HepG2 (cell line): ENCODE measurements around the gene METTL22. TPM values are rescaled to one million over a fixed set of nuclear protein-coding genes. Genes with fewer than 3 reads are reported as not detected.
A peak's percentile ranks its signal among the peaks of the same experiment; 100 is the strongest.

ENCODE experiments used
- CC2D1A ChIP-seq: sonication (generic); formaldehyde crosslinking; IDR thresholded peaks from 2 replicates; pipeline ENCODE4 v1.8.1; 2023; ENCODE audit warnings: mild to moderate bottlenecking, missing genetic modification reagents
- GABPA ChIP-seq, 2 experiments: IDR thresholded peaks; 2 replicates each; pipeline ENCODE4 v1.6.1; 2011 to 2016; ENCODE audit warnings: low read depth in 2 of 2, low read length in 1 of 2, missing biosample characterization in 1 of 2, missing genetic modification characterization in 1 of 2
- GTF2F1 ChIP-seq: fragments of 150-350 bp; IDR thresholded peaks from 2 replicates; pipeline ENCODE4 v1.6.1; 2014; ENCODE audit warnings: low read length
- HNRNPLL ChIP-seq: fragments of 200-400 bp; formaldehyde crosslinking; IDR thresholded peaks from 2 replicates; pipeline ENCODE4 v1.6.1; 2017; ENCODE audit warnings: mild to moderate bottlenecking, low read depth, low read length; ENCODE audit not compliant: poor library complexity, severe bottlenecking
- IRF9 ChIP-seq: sonication (generic); formaldehyde crosslinking; IDR thresholded peaks from 2 replicates; pipeline ENCODE4 v1.8.0; 2022; ENCODE audit warnings: missing genetic modification reagents, mild to moderate bottlenecking, borderline replicate concordance
- ISL2 ChIP-seq: sonication (generic); formaldehyde crosslinking; IDR thresholded peaks from 2 replicates; pipeline ENCODE4 v1.5.0; 2020; ENCODE audit warnings: missing genetic modification reagents
- MED8 ChIP-seq: sonication (generic); formaldehyde crosslinking; IDR thresholded peaks from 2 replicates; pipeline ENCODE4 v1.8.1; 2023; ENCODE audit warnings: mild to moderate bottlenecking, missing genetic modification reagents; ENCODE audit not compliant: insufficient replicate concordance
- NFE2L2 ChIP-seq: fragments of 150-350 bp; IDR thresholded peaks from 2 replicates; pipeline ENCODE4 v1.6.1; 2014; ENCODE audit warnings: low read length
- RAD51 ChIP-seq: fragments of 450-650 bp; IDR thresholded peaks from 2 replicates; pipeline ENCODE4 v1.6.1; 2016; ENCODE audit warnings: borderline replicate concordance
- RBM39 ChIP-seq: fragments of 200-400 bp; formaldehyde crosslinking; IDR thresholded peaks from one replicate; pipeline ENCODE4 v1.6.1; 2018; ENCODE audit warnings: antibody characterized with exemption, mild to moderate bottlenecking, low read depth, low read length; ENCODE audit not compliant: poor library complexity, severe bottlenecking
- SKI ChIP-seq: fragments of 450-650 bp; IDR thresholded peaks from one replicate; pipeline ENCODE4 v1.6.1; 2018; ENCODE audit warnings: mild to moderate bottlenecking; ENCODE audit not compliant: partially characterized antibody
- SNAI1 ChIP-seq: sonication (generic); formaldehyde crosslinking; IDR thresholded peaks from 2 replicates; pipeline ENCODE4 v1.5.0; 2020; ENCODE audit warnings: mild to moderate bottlenecking, missing genetic modification reagents, borderline replicate concordance
- SP5 ChIP-seq: IDR thresholded peaks from 2 replicates; pipeline ENCODE4 v1.6.1; 2016; ENCODE audit warnings: low read depth, borderline replicate concordance
- STAG1 ChIP-seq: sonication (generic); formaldehyde crosslinking; IDR thresholded peaks from 2 replicates; pipeline ENCODE4 v1.4.0; 2020; ENCODE audit warnings: missing genetic modification reagents
- ZNF24 ChIP-seq: fragments of 450-650 bp; IDR thresholded peaks from 2 replicates; pipeline ENCODE4 v1.6.1; 2017; ENCODE audit warnings: antibody characterized with exemption, mild to moderate bottlenecking
- ZNF562 ChIP-seq: sonication (generic); formaldehyde crosslinking; IDR thresholded peaks from 2 replicates; pipeline ENCODE4 v1.8.0; 2022; ENCODE audit warnings: missing genetic modification reagents, borderline replicate concordance
- ZNF644 ChIP-seq: IDR thresholded peaks from 2 replicates; pipeline ENCODE4 v1.6.1; 2016; ENCODE audit warnings: low read depth
- ZNF709 ChIP-seq: sonication (generic); formaldehyde crosslinking; IDR thresholded peaks from 2 replicates; pipeline ENCODE4 v1.5.0; 2020; ENCODE audit warnings: mild to moderate bottlenecking, missing genetic modification reagents
- ZNF768 ChIP-seq: sonication (generic); formaldehyde crosslinking; IDR thresholded peaks from 2 replicates; pipeline ENCODE4 v1.4.0; 2020; ENCODE audit warnings: missing genetic modification reagents
- polyA plus RNA-seq, 8 experiments: library from polyadenylated mRNA; depleted of rRNA in 3 of 8; stranded (reverse) in 7 of 8; unstranded in 1 of 8; fragments of >200 nt; fragmentation: Illumina TruSeq in 4 of 8; extraction: Trizol in 4 of 8; gene quantifications; 2 replicates each; pipeline versions ENCODE4 v1.2.1 to v1.2.3, GENCODE V29; 2011 to 2016; ENCODE audit warnings: low read depth in 4 of 8, missing spikeins in 1 of 8, mixed read lengths in 1 of 8; ENCODE audit not compliant: insufficient read depth in 1 of 8
- total RNA-seq, 5 experiments: library from RNA; depleted of rRNA; stranded (reverse); fragments of >200 nt; fragmentation: Illumina TruSeq; extraction: Trizol; gene quantifications; 2 replicates each; pipeline ENCODE4 v1.2.3, GENCODE V29; 2016; ENCODE audit warnings: low read depth in 1 of 5
- TF ChIP-seq, protein P1 (sequence below): sonication (generic); formaldehyde crosslinking; IDR thresholded peaks from 2 replicates; pipeline ENCODE4 v1.4.0; 2020; ENCODE audit warnings: missing genetic modification reagents
- TF ChIP-seq, protein P2 (sequence below): sonication (generic); formaldehyde crosslinking; IDR thresholded peaks from 2 replicates; pipeline ENCODE4 v1.4.0; 2020; ENCODE audit warnings: mild to moderate bottlenecking, low read depth, missing genetic modification reagents
- TF ChIP-seq, protein P3 (sequence below): sonication (generic); formaldehyde crosslinking; IDR thresholded peaks from 2 replicates; pipeline ENCODE4 v1.5.1; 2020; ENCODE audit warnings: missing genetic modification reagents, mild to moderate bottlenecking, borderline replicate concordance
- TF ChIP-seq, protein P4 (sequence below): sonication (generic); formaldehyde crosslinking; IDR thresholded peaks from 2 replicates; pipeline ENCODE4 v1.5.0; 2020; ENCODE audit warnings: missing genetic modification reagents, mild to moderate bottlenecking, borderline replicate concordance

METTL22 gene
- total and polyA plus RNA-seq, 2 of the 13 experiments (the other 11 are each of a cell fraction or from before 2014, with no cell fraction given): 36.2 to 94.8 TPM

GRCh38 chr16:8660841-8661301, 39.4 kb downstream of the METTL22 start (continued):
- peak; percentile 99 for TF ChIP-seq STAG1 (CRISPR knock-in tag)
- TF ChIP-seq ZNF709 (CRISPR knock-in tag): no peak
- TF ChIP-seq HNRNPLL: peak; percentile 28
- peak; percentile 62; the same call in 1 of the 2 replicates for TF ChIP-seq IRF9 (CRISPR knock-in tag)
- no peak for TF ChIP-seq SP5 (CRISPR knock-in tag)
- TF ChIP-seq, protein P1, sequence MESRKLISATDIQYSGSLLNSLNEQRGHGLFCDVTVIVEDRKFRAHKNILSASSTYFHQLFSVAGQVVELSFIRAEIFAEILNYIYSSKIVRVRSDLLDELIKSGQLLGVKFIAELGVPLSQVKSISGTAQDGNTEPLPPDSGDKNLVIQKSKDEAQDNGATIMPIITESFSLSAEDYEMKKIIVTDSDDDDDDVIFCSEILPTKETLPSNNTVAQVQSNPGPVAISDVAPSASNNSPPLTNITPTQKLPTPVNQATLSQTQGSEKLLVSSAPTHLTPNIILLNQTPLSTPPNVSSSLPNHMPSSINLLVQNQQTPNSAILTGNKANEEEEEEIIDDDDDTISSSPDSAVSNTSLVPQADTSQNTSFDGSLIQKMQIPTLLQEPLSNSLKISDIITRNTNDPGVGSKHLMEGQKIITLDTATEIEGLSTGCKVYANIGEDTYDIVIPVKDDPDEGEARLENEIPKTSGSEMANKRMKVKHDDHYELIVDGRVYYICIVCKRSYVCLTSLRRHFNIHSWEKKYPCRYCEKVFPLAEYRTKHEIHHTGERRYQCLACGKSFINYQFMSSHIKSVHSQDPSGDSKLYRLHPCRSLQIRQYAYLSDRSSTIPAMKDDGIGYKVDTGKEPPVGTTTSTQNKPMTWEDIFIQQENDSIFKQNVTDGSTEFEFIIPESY: 0 out of 2 replicates have a peak, but pooled peaks have one; percentile 42
- no peak for TF ChIP-seq ZNF768 (CRISPR knock-in tag)
- no peak for TF ChIP-seq GABPA (IDR thresholded peaks at IDR 0.05; ENCODE audit: low read depth, low read length)
- TF ChIP-seq GABPA (CRISPR knock-in tag; IDR thresholded peaks at IDR 0.05; ENCODE audit: low read depth): no peak
- no peak for TF ChIP-seq CC2D1A (CRISPR knock-in tag)
- no peak for TF ChIP-seq ZNF24
- TF ChIP-seq, protein P2, sequence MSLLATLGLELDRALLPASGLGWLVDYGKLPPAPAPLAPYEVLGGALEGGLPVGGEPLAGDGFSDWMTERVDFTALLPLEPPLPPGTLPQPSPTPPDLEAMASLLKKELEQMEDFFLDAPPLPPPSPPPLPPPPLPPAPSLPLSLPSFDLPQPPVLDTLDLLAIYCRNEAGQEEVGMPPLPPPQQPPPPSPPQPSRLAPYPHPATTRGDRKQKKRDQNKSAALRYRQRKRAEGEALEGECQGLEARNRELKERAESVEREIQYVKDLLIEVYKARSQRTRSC: no peak
- TF ChIP-seq MED8 (CRISPR knock-in tag): no peak
- TF ChIP-seq ZNF644 (CRISPR knock-in tag): no peak
- TF ChIP-seq SKI: peak; percentile 17
- TF ChIP-seq, protein P3, sequence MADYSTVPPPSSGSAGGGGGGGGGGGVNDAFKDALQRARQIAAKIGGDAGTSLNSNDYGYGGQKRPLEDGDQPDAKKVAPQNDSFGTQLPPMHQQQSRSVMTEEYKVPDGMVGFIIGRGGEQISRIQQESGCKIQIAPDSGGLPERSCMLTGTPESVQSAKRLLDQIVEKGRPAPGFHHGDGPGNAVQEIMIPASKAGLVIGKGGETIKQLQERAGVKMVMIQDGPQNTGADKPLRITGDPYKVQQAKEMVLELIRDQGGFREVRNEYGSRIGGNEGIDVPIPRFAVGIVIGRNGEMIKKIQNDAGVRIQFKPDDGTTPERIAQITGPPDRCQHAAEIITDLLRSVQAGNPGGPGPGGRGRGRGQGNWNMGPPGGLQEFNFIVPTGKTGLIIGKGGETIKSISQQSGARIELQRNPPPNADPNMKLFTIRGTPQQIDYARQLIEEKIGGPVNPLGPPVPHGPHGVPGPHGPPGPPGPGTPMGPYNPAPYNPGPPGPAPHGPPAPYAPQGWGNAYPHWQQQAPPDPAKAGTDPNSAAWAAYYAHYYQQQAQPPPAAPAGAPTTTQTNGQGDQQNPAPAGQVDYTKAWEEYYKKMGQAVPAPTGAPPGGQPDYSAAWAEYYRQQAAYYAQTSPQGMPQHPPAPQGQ: no peak
- no peak for TF ChIP-seq ISL2 (CRISPR knock-in tag)
- no peak for TF ChIP-seq RBM39
- no peak for TF ChIP-seq SNAI1 (CRISPR knock-in tag)
- no peak for TF ChIP-seq NFE2L2
- TF ChIP-seq RAD51: no peak
- no peak for TF ChIP-seq ZNF562 (CRISPR knock-in tag)
- no peak for TF ChIP-seq GTF2F1
- TF ChIP-seq, protein P4, sequence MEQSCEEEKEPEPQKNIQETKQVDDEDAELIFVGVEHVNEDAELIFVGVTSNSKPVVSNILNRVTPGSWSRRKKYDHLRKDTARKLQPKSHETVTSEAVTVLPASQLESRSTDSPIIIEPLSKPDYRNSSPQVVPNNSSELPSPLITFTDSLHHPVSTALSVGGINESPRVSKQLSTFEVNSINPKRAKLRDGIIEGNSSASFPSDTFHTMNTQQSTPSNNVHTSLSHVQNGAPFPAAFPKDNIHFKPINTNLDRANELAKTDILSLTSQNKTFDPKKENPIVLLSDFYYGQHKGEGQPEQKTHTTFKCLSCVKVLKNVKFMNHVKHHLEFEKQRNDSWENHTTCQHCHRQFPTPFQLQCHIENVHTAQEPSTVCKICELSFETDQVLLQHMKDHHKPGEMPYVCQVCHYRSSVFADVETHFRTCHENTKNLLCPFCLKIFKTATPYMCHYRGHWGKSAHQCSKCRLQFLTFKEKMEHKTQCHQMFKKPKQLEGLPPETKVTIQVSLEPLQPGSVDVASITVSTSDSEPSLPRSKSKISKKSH (CRISPR knock-in tag): peak; percentile 64; the same call in 1 of the 2 replicates
